Spleen (tissue), 7 donors: ENCODE data around the gene ZNF263.

Experiments
- POLR2A ChIP-seq, 3 donors: fragments of 450-650 bp; IDR thresholded peaks; one replicate each; pipeline ENCODE4 v1.5.1; 2017; ENCODE audit warnings: antibody characterized with exemption in 3 of 3, mild to moderate bottlenecking in 1 of 3
- TF ChIP-seq, protein P1 (sequence below), 11 experiments: fragments of 200-600 bp in 7 of 11; fragments of 450-650 bp in 4 of 11; sonication (generic) in 4 of 11; IDR thresholded peaks in 8 of 11; conservative IDR thresholded peaks in 3 of 11; 1 replicate in 7 of 11; 2 replicates in 4 of 11; pipeline versions ENCODE4 v1.4.0 to v1.8.0; 2016 to 2021; ENCODE audit warnings: antibody characterized with exemption in 11 of 11, inconsistent platforms in 4 of 11, mild to moderate bottlenecking in 1 of 11
- donor health status: DM: no; HTN: no; CAD: no; lungs with moderate emphysema.
- donor health status: DM: no; HTN: no; CAD: no.
- donor health status: DM: no; HTN: no; CAD: no.

DNA sequence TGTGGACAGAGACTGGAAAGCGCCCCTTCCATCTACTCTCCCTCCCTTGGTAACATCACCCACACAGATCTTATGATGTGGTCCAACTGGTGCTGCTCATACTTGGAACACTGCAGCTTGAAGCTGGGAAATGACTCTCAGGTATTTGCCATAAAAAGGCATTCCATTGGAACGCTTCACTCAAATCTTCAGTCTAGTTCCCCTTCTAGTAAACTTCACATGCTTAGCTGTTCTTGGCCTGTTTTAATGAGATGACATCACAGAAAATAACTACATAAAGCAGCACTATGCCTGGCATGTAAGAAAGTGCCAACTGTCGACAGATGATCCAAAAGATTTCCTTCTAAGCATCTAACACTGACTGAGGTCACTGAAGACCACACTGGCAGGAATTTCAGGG, 9.3 kb downstream of the ZNF263 start:
- no peak for TF ChIP-seq POLR2A (IDR thresholded peaks at IDR 0.05)
- TF ChIP-seq, protein P1, sequence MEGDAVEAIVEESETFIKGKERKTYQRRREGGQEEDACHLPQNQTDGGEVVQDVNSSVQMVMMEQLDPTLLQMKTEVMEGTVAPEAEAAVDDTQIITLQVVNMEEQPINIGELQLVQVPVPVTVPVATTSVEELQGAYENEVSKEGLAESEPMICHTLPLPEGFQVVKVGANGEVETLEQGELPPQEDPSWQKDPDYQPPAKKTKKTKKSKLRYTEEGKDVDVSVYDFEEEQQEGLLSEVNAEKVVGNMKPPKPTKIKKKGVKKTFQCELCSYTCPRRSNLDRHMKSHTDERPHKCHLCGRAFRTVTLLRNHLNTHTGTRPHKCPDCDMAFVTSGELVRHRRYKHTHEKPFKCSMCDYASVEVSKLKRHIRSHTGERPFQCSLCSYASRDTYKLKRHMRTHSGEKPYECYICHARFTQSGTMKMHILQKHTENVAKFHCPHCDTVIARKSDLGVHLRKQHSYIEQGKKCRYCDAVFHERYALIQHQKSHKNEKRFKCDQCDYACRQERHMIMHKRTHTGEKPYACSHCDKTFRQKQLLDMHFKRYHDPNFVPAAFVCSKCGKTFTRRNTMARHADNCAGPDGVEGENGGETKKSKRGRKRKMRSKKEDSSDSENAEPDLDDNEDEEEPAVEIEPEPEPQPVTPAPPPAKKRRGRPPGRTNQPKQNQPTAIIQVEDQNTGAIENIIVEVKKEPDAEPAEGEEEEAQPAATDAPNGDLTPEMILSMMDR (IDR thresholded peaks at IDR 0.05 in 8 of 11, conservative IDR thresholded peaks at IDR 0.05 in 3 of 11) = no peak
